Caco-2 (cell line): Measurements from ENCODE around the gene SALL4. TPM values are rescaled to one million over a fixed set of nuclear protein-coding genes. Genes with fewer than 3 reads are reported as not detected.

Source experiments
- Bru-seq: library from RNA; stranded (reverse); fragments of 400-500 nt; gene quantifications from one replicate; lab custom pipeline; 2021; lab: Mats Ljungman, UMichigan
- BruChase-seq, 2 experiments: library from RNA; stranded (reverse); fragments of 400-500 nt; gene quantifications; one replicate each; lab custom pipeline; 2021; lab: Mats Ljungman, UMichigan
- BruUV-seq: library from RNA; stranded (reverse); fragments of 400-500 nt; replicated peaks from 2 replicates; lab custom pipeline; 2021; lab: Mats Ljungman, UMichigan
- CTCF ChIA-PET: fragments of 300-600 bp; sonication (Branson Sonifier 250); formaldehyde crosslinking; loops from one replicate; lab custom pipeline; 2022; ENCODE audit warnings: antibody characterized with exemption; lab: Charles Lee
- POLR2A ChIA-PET: fragments of 300-600 bp; sonication (Branson Sonifier 250); formaldehyde crosslinking; loops from one replicate; lab custom pipeline; 2022; ENCODE audit warnings: antibody characterized with exemption; lab: Charles Lee
- DNase-seq, 2 experiments: peaks; one replicate each; pipeline versions ENCODE4 v3.0.0 to v3.0.0-alpha.2; 2020 to 2022
- H3K27me3 ChIP-seq: replicated peaks from 2 replicates; pipeline ENCODE4 v1.6.0; 2011; ENCODE audit warnings: low read length; ENCODE audit not compliant: control insufficient read depth, insufficient read depth
- H3K36me3 ChIP-seq: 2 replicates; pipeline ENCODE4 v1.5.1; 2011; ENCODE audit warnings: low read length; ENCODE audit not compliant: control insufficient read depth, insufficient read depth
- H3K4me1 ChIP-seq: fragments of 250-450 bp; sonication (Bioruptor Pico); 2 replicates; pipeline ENCODE4 v1.5.1; 2020; ENCODE audit warnings: mild to moderate bottlenecking
- H3K4me3 ChIP-seq: 2 replicates; pipeline ENCODE4 v1.5.1; 2011; ENCODE audit warnings: low read depth, mild to moderate bottlenecking, control low read depth, low read length
- H3K9me3 ChIP-seq: fragments of 250-450 bp; sonication (Bioruptor Pico); 2 replicates; pipeline ENCODE4 v1.5.1; 2020; ENCODE audit warnings: mild to moderate bottlenecking, moderate library complexity
- H3K27ac Mint-ChIP-seq: one replicate; pipeline ENCODE4 v1.8.0; 2022; ENCODE audit warnings: mixed read lengths; ENCODE audit not compliant: unreplicated experiment
- H3K27me3 Mint-ChIP-seq: one replicate; pipeline ENCODE4 v1.8.0; 2022; ENCODE audit warnings: mixed read lengths; ENCODE audit not compliant: insufficient read depth, unreplicated experiment
- H3K36me3 Mint-ChIP-seq: one replicate; pipeline ENCODE4 v1.8.0; 2022; ENCODE audit warnings: mild to moderate bottlenecking, mixed read lengths; ENCODE audit not compliant: insufficient read depth, unreplicated experiment
- H3K4me1 Mint-ChIP-seq: one replicate; pipeline ENCODE4 v1.8.0; 2022; ENCODE audit warnings: low read depth, mixed read lengths; ENCODE audit not compliant: unreplicated experiment
- H3K4me3 Mint-ChIP-seq: one replicate; pipeline ENCODE4 v1.8.0; 2022; ENCODE audit warnings: mild to moderate bottlenecking, moderate library complexity, mixed read lengths; ENCODE audit not compliant: unreplicated experiment
- H3K9me3 Mint-ChIP-seq: one replicate; pipeline ENCODE4 v1.8.0; 2022; ENCODE audit warnings: mixed read lengths; ENCODE audit not compliant: unreplicated experiment
- CTCF ChIP-seq, 2 experiments: fragments of 200-600 bp in 1 of 2; IDR thresholded peaks; 1 replicate in 1 of 2; 2 replicates in 1 of 2; pipeline versions ENCODE4 v1.5.1 to v1.8.0; 2011 to 2022; ENCODE audit warnings: antibody characterized with exemption in 1 of 2, control low read depth in 1 of 2, inconsistent platforms in 1 of 2, low read depth in 1 of 2, low read length in 1 of 2, mild to moderate bottlenecking in 1 of 2, moderate library complexity in 1 of 2; ENCODE audit not compliant: insufficient read depth in 1 of 2, severe bottlenecking in 1 of 2, unreplicated experiment in 1 of 2
- intact Hi-C: fragments of 100-400 bp; cut with micrococcal nuclease; formaldehyde crosslinking; loops from one replicate; pipeline ENCODE4 v1.10.0; 2022; ENCODE audit not compliant: unreplicated experiment
- long read RNA-seq: library from polyadenylated mRNA; stranded (forward); transcript quantifications from one replicate; pipeline ENCODE4 v2.0.0, GENCODE V29; 2022
- total RNA-seq: library from RNA; stranded (reverse); gene quantifications from 2 replicates; pipeline ENCODE4 v1.2.3, GENCODE V29; 2022

Gene SALL4
- total RNA-seq: 75.8 and 84.5 TPM in 2 replicates
- percentile 94 among the genes with signal in this experiment for Bru-seq, nascent RNA
- BruChase-seq, experiment 1, labeled RNA remaining after a 2-hour chase: percentile 98 among the genes with signal in this experiment
- BruChase-seq, experiment 2, labeled RNA remaining after a 6-hour chase: percentile 98 among the genes with signal in this experiment
- long read RNA-seq, full-length matches to known transcripts: 4 of 15 reads
- long read RNA-seq, partial matches to known transcripts: 4 of 15 reads
- long read RNA-seq, other reads (novel, unspliced or antisense): 7 of 15 reads

DNA sequence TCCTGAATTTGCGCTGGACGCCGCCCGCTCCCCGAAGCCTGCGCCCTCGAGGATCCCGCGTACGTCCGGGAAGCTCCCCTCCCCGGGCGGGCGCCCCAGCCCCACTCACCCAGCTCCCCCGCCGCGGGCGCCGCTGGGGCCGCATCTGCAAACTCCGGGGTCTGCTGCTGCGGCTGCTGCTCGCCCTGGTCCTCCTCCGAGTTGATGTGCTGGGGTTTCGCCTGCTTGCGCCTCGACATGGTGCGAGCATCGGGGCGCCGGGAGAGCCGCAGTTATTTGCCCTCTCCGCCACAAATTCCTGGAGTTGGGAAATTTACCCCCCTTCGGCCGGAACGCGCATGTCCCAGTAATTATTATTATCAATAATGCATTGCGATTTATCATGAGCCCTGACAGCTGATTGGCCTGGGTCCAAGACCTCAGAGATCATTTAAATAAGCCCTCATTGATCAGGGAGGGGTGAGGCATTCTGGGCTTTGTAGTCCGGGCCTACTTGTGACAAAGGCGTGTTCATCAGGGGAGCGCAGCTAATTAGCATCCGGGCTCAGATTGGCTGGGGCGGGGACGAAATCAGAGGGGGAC, at the start of gene SALL4:
Gene SALL4, minus strand, starts transcription at position 352 of the 582 bp plus-strand sequence. Its CDS starts 113 bp downstream, at position 239.
- CTCF ChIA-PET: interaction anchor here (0.6 to 1.6 kb wide), 2 partner anchors 259 to 281 kb away, joined by 3 to 4 read pairs; no protein-coding TSS in a partner anchor
- Mint-ChIP-seq H3K36me3 (peaks cover 32% of the 10 kb centered on the region), H3K9me3 (no peaks in the 10 kb centered on the region), H3K27me3 (no peaks in the 10 kb centered on the region), H3K4me1 (peaks cover 67% of the 10 kb centered on the region), H3K27ac (peak within 1 kb of the TSS; percentile 96), H3K4me3 (peak within 1 kb of the TSS; percentile 98)
- no peaks in the 10 kb centered on the region for H3K36me3 ChIP-seq
- DNase-seq: peak; percentile 66 to 86
- POLR2A ChIA-PET: no interaction called here
- H3K27me3 ChIP-seq: no peaks in the 10 kb centered on the region
- TF ChIP-seq CTCF (IDR thresholded peaks at IDR 0.05; ENCODE audit: insufficient read depth in 1 of 2, low read depth in 1 of 2, low read length in 1 of 2, severe bottlenecking in 1 of 2, unreplicated experiment in 1 of 2): no peak
- intact Hi-C loops: loop anchor here (5.0 kb wide), 4 partner anchors 50 to 430 kb away; no protein-coding TSS in a partner anchor
- H3K4me3 ChIP-seq: peak within 1 kb of the TSS; percentile 54
- H3K4me1 ChIP-seq: peaks cover 61% of the 10 kb centered on the region
- H3K9me3 ChIP-seq: no peaks in the 10 kb centered on the region
- BruUV-seq: no TSS peak

GRCh38 chr20:51848346-51848745, 46.0 kb upstream of the SALL4 start:
- no peak for DNase-seq
- no TSS peak for BruUV-seq
- no peaks in the 10 kb centered on the region for H3K36me3 Mint-ChIP-seq
- TF ChIP-seq CTCF (IDR thresholded peaks at IDR 0.05; ENCODE audit: insufficient read depth in 1 of 2, low read depth in 1 of 2, low read length in 1 of 2, severe bottlenecking in 1 of 2, unreplicated experiment in 1 of 2): no peak
- peaks cover 10% of the 10 kb centered on the region for H3K4me1 ChIP-seq
- ChIA-PET POLR2A (no interaction called here), CTCF (interaction anchor here (0.7 to 1.2 kb wide), 2 partner anchors 27 to 212 kb away, joined by 3 read pairs; no protein-coding TSS in a partner anchor)
- H3K4me3 ChIP-seq: no peak overlapping the region
- no peaks in the 10 kb centered on the region for H3K27me3 ChIP-seq
- peaks cover 8% of the 10 kb centered on the region for H3K4me1 Mint-ChIP-seq
- H3K27ac Mint-ChIP-seq: no peak overlapping the region
- H3K4me3 Mint-ChIP-seq: no peak overlapping the region
- intact Hi-C loops: no loop called here
- H3K9me3 Mint-ChIP-seq: no peaks in the 10 kb centered on the region
- H3K9me3 ChIP-seq: no peaks in the 10 kb centered on the region
- no peaks in the 10 kb centered on the region for H3K36me3 ChIP-seq
- no peaks in the 10 kb centered on the region for H3K27me3 Mint-ChIP-seq

- no peak for TF ChIP-seq CTCF (IDR thresholded peaks at IDR 0.05; ENCODE audit: insufficient read depth in 1 of 2, low read depth in 1 of 2, low read length in 1 of 2, severe bottlenecking in 1 of 2, unreplicated experiment in 1 of 2)
- ChIA-PET POLR2A (no interaction called here), CTCF (no interaction called here)
- no peaks in the 10 kb centered on the region for H3K9me3 ChIP-seq
- no peak overlapping the region for H3K27ac Mint-ChIP-seq
- no peak for DNase-seq
- peaks cover 10% of the 10 kb centered on the region for H3K4me1 Mint-ChIP-seq
- no peaks in the 10 kb centered on the region for H3K27me3 Mint-ChIP-seq
- H3K4me3 Mint-ChIP-seq: no peak overlapping the region
- intact Hi-C loops: no loop called here
- H3K36me3 Mint-ChIP-seq: no peaks in the 10 kb centered on the region
- no peaks in the 10 kb centered on the region for H3K9me3 Mint-ChIP-seq
- H3K4me1 ChIP-seq: peaks cover 13% of the 10 kb centered on the region
- no peak overlapping the region for H3K4me3 ChIP-seq
- H3K36me3 ChIP-seq: no peaks in the 10 kb centered on the region
- no peaks in the 10 kb centered on the region for H3K27me3 ChIP-seq
- BruUV-seq: no TSS peak
Measured at GRCh38 chr20:51840865-51841264, 38.5 kb upstream of the SALL4 start.
